HG02852 (cell line): Measurements from ENCODE around the gene DNAH8.

Source experiments
- ATAC-seq: cut with Tn5 transposase; IDR thresholded peaks from one replicate; pipeline ENCODE4 v1.9.1; 2021; ENCODE audit warnings: mild to moderate bottlenecking, moderate library complexity; ENCODE audit not compliant: unreplicated experiment

The DNAH8 gene

GRCh38 chr6:39061182-39061581 is 346.1 kb downstream of the DNAH8 start:
- ATAC-seq, result no peak

GRCh38 chr6:39061588-39061987 is 346.5 kb downstream of the DNAH8 start:
- ATAC-seq, result no peak

DNA sequence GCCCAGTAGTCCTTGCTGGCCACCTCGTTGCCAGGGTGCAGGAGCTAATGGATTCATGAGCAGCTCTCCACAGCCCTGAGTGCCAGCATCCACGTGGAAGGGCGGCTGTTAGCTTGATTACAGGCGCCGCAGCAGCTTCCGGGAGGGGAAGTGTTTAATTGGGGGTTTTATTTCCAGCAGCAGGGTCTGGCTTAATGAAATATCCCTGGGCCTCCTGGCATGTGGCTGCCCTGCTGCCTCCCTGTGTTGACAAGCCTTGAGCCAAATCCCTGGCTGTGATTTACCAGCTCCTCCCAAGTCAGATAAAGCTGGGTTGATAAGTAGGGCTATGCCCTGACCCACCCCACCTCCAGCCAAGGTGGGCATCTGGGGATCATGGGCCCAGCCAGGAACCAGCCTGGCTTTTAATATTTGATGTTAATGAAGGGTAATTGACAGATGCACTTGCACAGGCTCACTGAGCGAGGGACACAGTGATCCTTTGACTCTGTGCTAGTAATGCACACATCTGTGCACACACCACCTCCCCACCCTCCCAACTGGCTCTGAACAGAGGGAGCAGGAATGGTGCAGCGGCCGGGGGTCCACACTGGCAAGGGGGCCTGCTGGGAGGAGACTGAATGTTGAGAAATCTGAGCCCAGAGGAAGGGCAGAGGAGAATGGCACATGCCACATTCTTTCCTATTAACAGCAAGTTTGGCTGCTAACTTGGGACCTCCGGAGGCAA is 347.1 kb downstream of the DNAH8 start:
- ATAC-seq, result no peak

DNA sequence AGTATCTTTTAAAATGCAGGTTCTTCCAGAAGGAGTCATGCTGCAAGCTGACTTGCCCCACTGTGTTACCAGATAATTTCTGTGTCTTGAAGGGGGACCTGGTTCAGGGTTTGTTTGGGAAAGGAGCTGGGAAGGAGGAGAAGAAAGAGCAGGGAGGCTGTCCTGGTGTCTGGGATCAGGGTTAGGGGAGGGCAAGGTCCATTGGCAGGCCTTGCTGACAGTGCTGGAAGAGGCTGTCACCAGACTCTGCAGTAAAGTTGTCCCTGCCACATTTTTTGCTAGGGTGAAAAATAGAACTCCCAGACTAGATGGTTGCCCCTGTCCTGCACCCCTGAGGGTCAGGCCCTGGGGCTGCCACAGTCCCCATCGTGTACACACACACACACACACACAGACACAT is 348.4 kb downstream of the DNAH8 start:
- no peak for ATAC-seq

DNA sequence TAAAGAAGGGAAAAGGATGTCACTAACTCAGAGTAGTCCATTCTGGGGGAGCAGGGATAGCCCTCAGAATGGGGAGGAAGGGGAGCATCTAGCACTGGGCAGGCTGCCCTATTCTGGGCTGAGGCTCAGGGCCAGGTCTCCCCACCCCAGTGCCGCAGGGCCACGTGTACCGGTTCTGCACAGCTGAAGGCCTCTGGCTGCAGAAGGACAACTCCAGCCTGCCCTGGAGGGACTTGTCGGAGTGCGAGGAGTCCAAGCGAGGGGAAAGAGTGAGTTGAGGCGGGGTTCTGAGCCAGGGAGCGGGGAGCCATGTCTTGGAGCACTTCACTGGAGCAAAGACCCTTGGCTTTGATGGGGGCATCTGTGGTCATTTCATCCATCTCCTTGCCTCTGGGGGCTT is 350.4 kb downstream of the DNAH8 start:
- no peak for ATAC-seq

- ATAC-seq, result no peak
Observed at GRCh38 chr6:39068391-39068790, 353.3 kb downstream of the DNAH8 start.

DNA sequence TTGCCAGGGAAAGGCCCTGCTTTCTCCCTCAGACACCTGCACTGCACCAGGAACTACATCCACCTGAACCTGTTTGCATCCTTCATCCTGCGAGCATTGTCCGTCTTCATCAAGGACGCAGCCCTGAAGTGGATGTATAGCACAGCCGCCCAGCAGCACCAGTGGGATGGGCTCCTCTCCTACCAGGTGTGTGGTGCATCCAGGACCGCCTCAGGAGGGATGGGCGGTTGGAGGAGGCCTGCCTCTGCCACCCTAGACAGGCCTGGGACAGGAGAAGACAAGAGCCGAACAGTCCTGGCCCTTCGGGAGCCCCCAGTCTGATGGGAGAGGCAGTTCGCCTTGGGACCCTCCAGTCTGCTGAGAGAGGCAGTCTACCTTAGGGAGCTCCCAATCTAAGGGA is 357.7 kb downstream of the DNAH8 start:
- ATAC-seq, result no peak

- no peak for ATAC-seq
Observed at GRCh38 chr6:39073471-39074355, 358.6 kb downstream of the DNAH8 start.

DNA sequence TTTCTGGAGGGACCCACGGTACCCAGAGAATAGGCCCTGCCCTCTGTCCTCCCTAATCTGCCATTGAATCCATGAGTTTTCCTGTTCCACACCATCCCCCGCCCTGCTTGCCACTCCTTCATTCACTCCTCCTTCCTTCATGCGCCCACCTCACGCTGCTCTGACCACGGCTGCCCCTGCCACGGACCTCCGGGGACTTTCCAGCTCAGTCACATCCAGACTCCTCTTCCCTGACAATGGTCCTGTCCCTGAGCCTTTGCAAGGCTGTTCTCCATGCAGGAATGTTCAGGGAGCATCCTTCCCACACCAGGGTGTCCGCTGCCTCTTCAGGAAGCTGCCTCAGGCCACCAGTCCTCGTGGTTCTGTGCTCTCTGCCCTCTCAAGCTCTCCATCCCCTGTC is 359.4 kb downstream of the DNAH8 start:
- no peak for ATAC-seq

GRCh38 chr6:39075010-39075686 is 360.0 kb downstream of the DNAH8 start:
- no peak for ATAC-seq

DNA sequence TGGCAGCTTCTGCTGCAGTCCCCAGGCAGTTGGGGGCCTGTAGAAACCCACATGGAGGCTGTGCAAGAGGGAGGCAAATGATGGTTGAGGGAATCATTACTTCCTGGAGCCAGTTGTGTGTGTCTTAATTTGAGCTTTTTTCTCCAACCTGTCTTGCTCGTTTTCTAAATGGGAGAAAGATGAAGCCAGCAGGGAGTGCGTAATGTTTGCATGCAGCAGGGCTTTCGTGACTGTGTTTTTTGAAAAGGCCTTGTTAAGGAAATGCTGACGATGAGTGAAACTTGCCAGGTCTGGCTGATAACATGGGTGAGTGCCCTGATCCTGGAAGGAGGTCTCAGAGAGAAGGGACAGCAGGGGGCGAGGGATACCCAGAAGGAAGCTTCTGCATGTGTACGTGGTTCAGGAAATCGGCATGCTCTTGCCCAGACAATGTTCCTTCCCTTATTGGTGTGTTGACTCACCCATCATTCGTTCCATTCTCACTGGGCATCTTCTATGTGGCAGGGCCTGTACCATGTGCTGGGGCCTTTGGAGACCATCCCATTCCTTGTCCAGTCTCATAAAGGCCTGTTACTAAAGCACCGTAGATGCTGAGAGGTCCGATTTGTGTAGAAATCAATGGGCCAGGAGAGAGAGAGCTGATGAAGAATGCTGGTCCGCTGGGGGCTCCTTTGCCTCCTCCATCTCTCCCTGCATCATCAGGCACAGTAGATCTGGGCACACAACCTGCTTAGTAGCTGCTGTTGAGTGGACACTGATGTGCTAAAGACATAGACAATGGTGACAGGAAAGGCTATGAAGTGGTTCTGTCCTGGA is 360.9 kb downstream of the DNAH8 start:
- no peak for ATAC-seq

DNA sequence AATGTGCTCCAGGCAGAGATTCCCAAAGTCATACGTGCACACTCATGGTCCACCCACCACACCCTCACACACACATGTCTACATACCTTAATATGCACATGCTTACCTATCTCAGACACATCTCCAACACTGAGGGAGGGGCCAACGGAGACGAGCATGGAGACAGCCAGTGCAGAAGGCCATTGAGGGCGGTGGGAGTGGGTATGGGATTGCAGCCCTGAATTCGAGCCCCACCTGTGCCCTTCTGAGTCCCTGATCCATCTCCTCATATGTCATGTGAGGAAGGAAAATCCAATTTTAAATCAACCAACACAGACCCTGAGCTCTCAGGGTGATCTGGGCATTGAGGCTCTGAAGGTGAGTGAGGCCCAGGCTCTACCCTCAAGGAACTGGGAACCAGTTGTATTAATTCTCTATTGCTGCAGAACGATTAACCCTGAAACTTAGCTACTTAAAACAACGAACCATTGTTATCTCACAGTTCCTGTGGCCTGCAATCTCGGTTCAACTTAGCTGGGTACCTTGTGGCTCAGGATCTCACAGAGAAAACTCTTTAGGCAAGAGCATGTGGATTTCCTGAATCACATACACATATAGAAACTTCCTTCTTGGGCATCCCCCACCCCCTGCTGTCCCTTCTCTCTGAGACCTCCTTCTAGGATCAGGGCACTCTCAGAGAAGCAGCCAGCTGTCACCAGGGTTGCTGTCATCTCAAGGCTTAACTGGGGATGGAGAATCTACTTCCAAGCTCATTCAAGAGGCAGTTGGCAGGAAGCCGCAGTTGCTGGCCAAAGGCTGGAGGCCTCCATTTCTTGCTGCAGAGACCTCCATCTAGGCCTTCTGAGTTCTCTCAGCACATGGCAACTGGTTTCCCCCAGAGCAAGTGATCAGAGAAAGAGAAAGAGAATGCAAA is 361.8 kb downstream of the DNAH8 start:
- ATAC-seq, result peak; percentile 38

- ATAC-seq, result no peak
Observed at GRCh38 chr6:39077882-39078594, 362.9 kb downstream of the DNAH8 start.

GRCh38 chr6:39078695-39079094 is 363.6 kb downstream of the DNAH8 start:
- ATAC-seq, result no peak

DNA sequence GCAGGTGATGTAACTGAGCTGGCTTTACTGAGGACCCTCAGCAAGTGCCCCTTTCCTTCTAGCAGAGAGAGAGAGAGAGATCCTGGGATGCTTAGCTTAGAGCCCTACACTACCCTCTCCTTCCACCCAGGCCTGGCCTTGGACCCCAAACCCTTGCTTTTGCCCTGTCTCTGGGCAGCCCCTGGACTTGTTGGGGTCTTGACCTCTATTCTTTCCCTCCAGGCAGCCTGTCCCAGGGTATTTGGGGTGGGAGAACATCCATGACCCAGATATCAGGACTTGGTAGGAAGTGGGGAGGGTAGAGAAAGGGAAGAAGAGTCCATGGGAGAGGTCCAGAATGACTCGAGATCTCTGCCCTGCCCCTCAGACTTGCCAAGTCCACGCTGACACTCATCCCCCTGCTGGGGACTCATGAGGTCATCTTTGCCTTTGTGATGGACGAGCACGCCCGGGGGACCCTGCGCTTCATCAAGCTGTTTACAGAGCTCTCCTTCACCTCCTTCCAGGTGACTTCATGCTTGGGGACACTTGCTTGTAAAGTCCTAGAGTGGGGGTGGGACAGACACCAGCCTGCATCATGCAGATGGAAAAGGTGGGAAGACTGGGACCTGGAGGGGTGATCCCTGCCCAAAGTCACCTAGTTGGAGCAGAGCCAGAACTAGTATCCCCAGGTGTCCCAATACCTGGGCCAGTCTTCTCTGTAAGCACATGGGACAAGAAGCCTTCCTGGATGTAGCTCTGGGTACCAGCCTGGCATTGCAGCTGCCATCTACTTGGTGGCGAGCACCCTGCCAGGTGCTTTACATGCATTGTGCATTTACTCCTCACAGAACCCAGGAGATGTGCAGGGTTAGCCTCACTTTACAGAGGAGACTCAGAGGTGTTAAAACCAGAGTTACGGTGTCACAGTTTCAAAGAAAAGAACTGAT is 364.4 kb downstream of the DNAH8 start:
- ATAC-seq, result no peak
